Activated CD8-positive, alpha-beta memory T cell treated with anti-CD3 and anti-CD28 coated beads, Interleukin-2, amount 50 U/mL, for 1 hour (primary cell): ENCODE data around the gene CIB4.
"Not testable (repeated sequence)": the region's sequence is repeated elsewhere in the genome, so short reads cannot be mapped to it uniquely, and the experiment has no call there.

ENCODE experiments used
- DNase-seq: peaks from one replicate; pipeline ENCODE4 v3.0.0-alpha.2; 2020; ENCODE audit errors: extremely low read depth

CIB4 gene

DNA sequence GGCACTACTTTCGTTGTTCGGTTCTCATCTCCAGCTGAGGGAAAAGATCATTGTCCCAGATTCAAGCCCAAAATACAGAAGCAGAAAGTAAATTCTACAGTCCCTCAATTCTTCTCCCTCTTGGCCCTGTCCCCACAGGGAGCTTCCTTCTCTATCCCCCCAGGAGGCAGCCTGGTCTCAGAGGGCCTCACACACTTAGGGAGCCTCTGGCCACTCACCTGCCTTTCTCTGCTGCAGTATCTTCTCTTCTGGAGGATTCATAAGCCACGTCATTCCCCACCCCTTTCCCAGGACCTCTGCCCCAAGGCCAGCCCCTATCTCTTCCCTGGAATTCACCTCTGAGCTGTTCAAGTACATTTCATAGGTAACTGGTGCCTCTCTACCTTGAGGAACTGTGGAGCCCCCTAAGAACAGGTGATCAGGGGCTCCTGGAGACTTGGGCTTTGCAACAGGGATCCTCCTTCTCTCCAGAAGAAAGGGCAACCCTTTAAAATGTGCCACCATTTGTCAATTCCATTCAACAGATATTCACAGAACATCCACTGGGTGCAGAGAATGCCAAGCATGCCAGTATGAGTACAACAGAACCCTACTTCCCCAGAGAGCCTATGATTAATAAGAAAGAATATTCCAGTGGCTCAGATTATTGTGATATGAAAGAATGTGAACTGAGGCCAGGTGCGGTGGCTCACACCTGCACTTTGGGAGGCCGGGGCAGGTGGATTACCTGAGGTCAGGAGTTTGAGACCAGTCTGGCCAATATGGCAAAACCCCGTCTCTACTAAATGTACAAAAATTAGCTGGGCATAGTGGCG lies 72.9 kb downstream of the CIB4 start:
- no peak for DNase-seq

DNA sequence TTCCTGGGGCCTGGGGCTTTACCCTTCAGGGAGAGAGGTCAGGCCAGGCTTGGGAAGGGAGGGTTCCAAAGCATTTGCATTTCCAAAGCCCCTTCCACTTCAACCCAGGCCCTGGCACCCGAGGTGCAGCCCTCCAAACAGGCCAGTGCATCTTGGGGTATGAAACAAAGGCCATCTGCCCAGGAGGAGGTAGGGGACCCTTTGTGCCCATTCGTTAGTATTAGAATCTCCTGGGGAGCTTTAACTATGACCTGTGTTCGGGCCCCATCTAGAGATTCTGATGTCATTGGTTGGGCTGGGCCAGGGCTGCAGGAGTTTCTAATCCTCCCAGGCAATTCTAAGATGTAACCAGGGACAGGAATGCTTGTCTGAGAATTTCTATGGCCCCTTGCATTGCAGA lies 73.6 kb downstream of the CIB4 start:
- DNase-seq: no peak

DNA sequence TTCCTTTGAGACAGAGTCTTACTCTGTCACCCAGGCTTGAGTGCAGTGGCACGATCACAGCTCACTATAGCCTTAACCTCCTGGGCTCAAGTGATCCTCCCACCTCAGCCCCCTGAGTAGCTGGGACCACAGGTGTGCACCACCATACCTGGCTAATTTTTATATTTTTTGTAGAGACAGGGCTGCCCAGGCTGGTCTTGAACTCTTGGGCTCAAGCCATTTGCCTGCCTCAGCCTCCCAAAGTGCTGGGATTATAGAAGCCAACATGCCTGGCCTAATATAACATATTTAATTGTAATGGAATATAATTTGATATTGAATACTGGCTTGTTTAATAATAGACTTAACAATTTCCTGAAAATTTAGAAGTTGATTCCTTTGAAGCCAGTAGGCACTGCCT lies 74.4 kb downstream of the CIB4 start:
- not testable (repeated sequence) for DNase-seq

GRCh38 chr2:26566081-26566375 lies 75.1 kb downstream of the CIB4 start:
- DNase-seq: no peak

DNA sequence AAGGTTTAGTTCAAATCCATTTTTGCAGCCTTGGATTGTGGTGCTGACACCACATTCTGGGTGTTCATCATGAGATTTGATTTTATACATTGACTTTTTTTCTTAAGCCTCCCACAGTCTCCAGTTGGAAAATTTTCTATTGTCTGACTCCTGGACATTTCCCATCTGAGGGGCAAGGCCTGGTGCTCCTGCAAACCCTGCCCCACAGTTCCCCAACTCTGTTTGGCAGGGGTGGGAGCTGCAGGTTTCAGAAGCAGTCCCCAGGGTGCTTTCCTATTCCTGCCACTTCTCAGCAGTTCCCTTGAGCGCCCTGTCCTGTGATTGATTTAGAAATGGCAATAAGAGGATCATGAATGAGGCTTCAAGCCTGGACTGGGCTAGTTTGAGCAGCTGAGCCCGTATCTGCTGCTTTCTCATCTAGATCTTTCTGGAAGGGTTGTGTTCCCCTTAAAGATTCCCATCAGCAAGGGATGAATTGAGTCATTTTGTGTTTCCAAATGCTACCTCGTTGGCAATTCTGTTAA lies 77.0 kb downstream of the CIB4 start:
- no peak for DNase-seq

DNA sequence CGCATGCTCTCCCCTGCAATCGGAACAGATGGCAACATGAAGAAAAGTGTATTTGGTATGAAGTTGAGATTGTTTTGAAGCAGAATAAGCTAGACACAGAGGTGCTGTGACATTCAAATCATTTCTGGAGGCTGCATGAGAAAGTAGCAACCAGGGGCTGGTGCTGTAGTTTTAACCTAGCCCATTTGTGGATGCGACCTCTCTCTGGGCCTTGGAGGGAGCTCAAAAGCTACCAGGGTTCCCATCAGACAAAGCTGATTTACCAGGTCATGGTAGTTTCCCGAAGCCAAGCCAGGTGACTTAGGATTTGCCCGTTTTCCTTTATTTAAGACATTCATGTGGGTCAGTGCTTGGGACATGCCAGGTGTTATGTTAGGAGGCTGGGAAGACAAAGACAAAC lies 77.5 kb downstream of the CIB4 start:
- no peak for DNase-seq

DNA sequence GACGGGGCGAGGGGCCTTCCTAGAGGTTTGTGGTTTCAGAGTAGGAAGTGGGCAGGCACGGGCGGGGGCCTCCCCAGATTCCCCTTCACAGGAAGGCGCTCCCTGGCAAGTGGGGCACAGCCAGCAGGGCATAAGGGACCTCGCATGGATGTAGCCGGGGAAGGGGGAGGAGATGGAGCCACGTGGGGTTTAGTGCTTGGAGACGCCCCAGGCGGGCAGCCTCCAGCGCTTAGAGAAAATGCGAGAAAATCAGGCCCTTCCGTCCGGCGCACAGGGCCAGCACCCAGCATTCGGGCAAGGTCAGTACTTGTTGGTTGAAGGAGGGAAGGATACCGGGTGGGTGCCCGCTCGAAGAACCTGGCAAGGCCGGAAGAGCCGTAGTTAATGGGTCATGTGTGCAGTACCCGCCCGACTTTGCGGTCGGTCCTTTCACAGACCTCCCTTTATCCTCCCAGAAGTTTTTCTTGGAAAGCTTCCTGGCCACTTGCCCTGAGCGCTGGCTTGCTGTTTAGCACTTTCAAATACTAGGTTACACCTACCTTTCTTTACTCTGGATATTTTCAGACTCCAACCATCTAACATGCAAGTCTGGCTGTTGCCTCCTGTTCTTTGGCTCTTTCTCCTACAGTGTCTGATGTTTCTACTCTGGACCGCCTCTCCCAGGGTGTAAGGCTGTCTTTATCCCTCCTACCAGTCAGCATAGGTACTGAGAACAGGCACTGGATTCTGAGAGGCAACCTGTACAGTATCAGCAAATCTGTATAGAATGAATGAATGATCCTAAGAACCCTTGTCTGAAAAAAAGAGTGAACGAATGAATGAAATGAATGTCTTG lies 78.1 kb downstream of the CIB4 start:
- DNase-seq: no peak

GRCh38 chr2:26561918-26562810 lies 79.0 kb downstream of the CIB4 start:
- DNase-seq: no peak

- DNase-seq: no peak
These were observed 79.8 kb downstream of the CIB4 start for GRCh38 chr2:26561376-26561775.

DNA sequence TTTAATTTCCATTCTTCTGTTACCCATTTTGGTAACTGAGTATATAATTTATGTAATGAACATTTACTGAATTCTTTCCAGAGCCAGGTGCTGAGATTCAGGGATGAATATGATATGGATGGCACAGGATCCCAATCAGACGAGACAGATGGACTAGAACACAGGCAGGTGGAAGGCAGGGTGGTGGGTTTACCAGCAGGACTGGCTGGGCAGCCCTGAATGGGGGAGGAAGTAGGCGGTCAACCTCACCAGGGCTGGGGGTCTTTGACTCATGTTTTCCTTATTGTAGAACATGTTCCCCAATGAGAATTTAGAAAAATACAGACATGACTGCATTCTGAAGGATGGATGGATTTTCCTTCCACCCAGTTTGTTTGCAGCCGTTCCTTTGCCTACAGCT lies 80.3 kb downstream of the CIB4 start:
- no peak for DNase-seq

DNA sequence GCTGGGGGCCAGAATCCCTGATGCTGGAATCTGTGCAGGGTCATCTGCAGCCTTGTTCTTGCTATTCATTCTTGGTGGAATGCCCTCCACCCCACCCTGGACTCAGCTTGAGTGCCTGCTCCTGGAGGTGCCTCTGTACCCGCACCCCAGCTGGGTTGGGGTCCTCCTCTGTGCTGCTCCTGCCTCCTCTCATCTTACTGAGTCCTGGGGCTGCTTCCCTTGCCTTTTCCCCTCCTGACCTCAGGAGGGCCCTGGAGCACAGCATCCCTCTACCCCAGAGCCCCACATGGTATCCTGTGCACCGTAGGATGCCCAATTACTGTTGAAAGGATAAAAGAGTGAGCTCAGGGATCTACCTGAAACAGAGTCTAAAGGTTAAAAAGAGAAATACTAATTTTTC lies 81.6 kb downstream of the CIB4 start:
- DNase-seq: no peak

DNA sequence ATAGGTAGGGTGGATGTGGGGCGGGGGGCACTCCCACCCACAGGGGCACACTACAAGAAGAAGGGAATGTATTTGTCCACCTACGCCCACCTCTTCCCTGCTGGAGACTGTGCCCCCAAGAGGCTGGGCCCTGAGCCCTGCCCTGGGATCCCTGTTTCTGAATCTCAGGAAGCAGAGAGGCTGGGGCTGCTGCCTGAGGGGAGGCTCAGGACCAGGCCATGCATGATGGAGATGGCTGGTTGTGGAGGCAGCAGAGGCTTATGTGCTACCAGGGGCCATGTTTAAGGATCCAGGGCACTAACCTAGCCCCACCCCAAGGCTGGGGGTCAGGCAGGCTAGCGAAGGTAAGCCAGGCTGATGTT lies 82.1 kb downstream of the CIB4 start:
- DNase-seq: no peak

DNA sequence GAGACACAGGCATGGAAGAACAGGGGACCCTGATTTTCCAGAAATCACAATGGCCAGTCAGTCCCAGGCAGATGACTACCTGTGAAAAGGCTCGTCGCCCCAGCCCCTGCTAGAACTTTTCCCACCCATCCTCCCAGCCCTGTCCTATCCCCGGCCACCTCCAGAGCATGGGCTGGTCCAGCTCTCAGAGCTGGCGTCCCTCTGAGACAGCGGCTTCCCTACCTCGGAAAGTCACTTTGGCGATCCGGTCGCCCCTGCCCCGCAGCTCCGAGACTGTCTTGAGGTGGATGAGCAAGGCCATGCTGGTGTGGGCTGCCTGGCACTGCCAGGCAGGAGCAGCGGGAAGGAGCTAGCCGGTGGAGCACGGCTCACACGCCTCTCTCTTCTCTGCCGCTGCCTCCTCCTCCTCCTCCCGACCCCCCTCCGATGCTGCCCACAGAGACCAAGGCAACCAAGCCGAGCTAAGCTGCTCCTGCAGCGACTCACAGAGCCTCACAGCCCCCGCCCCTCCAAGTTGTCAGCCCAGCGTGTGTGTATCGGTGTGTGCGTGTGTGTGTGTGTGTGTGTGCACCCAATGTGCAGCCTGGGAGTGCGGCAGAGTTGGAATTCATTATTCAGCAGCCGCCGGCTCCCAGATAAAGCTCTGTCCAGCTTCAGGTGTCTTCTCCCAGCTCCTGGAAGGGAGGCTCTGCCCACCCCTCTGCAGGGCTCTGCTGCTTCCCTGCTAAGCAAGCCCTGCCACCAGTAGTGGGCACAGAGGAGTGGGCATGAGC lies 82.7 kb downstream of the CIB4 start:
- no peak for DNase-seq

DNA sequence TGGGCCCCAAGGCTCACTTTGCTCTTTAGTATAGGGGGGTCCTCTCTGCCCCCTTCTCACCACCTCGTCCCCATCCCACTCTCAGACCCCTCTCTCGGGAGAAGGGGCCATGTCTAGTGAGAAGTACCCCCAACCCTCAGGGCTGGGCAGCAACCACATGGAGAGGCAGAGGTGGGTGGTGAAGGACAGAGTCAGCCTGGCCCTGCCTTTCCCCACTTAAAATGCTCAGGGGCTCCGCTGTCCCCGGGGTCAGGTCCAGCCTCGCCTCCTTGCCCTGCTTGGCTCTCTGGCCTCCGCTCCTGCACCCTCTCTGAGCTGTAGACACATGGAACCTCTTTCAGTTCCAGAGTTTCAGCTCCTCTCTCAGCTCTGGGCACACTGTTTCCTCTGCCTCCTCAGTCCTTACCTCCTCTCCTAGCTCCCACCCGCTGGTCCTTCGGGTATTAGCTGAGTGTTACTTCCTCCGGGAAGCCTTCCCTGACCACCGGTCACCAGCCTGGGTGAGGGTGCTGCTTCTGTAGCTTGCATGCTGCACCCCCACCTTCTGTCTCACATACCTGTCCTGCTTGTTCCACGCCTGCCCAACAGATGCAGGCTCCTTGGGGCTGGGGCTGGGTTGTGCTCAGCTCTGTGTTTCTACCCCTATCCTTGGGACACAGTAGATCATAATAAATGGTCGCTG lies 83.8 kb downstream of the CIB4 start:
- DNase-seq: no peak

DNA sequence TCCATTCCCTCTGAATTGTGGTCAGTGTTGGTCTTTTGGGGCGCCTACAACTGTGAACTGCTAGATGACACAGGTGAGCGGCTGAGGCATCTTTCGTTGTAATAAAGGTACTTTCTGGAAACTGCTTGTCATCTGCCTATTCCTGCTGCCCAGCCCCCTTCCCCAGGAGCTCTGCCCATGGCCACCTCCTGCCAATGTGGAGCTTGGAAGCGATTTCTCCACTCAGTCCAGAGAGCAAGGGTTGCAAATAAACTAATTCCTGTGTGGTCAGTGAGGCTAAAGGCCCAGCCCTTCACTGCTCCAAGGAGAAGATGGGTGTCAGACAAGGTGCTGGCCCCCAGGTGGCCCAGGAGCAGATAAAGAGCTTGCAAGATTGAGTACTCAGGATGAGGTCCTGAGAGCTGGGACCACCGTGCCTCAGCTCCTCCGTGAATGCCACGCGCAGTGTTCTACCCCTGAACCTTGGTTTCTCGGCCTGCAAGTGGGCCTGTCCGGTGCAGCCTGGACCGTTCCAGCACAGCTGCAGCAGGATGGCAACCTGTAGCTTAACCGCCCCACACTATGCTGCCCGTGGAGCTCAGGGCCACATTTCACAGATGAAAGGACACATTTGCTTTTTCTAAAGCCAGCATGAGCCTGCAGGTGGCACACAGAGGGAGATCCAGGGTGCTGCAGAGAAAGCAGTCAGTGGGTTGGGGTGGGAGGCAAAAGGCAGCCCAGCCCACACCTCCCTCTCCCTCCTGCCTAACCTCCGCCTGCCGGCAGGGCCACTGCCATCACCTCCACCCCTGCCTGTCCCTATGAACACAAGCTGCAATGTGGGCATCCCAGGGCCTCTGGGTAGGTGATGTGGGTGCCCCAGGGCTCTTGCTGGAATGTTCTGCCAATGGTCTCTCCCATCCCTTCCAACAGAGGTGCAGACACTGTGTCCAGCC lies 84.6 kb downstream of the CIB4 start:
- DNase-seq: no peak

GRCh38 chr2:26555246-26556133 lies 85.7 kb downstream of the CIB4 start:
- DNase-seq: no peak

DNA sequence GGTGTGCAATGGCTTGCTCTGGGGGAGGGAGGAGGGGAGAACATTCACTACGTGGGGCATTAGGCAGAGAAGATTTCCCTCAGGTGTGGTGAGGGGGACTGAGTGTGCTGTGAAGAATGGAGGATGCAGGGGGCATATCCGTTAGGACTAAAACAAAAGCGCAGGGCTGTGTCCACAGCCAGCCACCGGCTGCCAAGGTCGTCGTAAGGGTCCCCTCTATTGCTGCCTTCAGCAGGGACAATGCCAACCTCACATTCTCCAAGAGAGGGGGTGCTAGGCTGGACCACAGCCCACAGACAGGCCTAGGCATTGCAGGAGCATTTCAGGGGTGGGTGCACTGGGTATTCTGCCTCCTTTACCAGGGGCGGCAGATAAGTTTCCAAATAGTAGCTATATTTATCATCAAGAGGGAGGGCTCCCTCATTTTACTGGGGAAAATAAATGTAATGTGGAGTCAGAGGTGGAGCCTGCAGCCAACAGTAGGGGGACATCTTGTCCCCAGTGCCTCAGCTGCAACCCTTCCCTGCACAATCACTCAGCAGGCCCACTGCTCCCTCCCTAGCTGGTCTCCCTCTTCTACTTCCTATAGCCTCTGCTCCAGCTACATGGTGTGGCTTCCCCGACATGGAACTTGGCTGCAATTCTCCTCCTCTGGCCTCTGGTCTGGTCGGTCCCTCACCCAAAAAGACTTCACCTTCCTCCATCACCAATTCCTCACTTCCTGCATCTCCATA lies 88.4 kb downstream of the CIB4 start:
- DNase-seq: no peak
